Erythroblast (primary cell): ENCODE measurements around the gene LIF.

ENCODE experiments used
- GATA1 ChIP-seq: IDR thresholded peaks from 2 replicates; pipeline ENCODE4 v1.6.1; 2011; ENCODE audit warnings: low read depth, mild to moderate bottlenecking, control low read depth, low read length, moderate library complexity
- POLR2A ChIP-seq: IDR thresholded peaks from 2 replicates; pipeline ENCODE4 v1.6.1; 2011; ENCODE audit warnings: mild to moderate bottlenecking, low read length

DNA sequence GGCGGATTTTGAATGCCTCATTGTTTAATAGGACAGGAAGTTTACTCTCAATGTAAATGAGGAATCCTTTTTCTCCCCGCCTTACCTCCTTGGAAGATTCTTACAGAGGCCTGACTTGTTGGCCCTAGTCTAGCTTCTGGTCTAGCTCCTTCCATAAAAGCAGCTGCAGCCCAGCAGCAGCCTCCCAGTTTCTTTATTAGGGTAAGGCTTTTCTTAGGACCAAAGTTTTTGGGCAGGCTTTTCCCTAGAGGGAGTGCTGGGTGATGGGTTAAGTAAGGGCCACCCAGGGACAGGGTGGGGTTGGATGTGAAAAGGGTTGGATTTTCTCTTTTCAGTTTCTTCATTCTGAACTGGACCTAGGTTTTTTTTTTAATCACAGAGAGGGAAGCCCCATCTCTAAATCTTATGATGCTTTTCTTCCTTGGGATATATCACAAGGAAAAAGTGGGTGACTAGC is 49.7 kb downstream of the LIF start:
- TF ChIP-seq POLR2A (no peak), GATA1 (no peak)
